BLaER1 treated with 17β-estradiol and CSF1 and Interleukin-3, amounts not matched to agents 10 nM and 100 nM (cell line): ENCODE data around the gene TTLL13.
"Not testable (repeated sequence)": the region's sequence is repeated elsewhere in the genome, so short reads cannot be mapped to it uniquely, and the experiment has no call there.

Source experiments
- H3K27ac ChIP-seq, 11 experiments: shearing (Covaris generic); formaldehyde crosslinking; 2 replicates each; pipeline ENCODE4 v1.8.1; 2022
- H3K27me3 ChIP-seq, 11 experiments: shearing (Covaris generic); formaldehyde crosslinking; 2 replicates each; pipeline ENCODE4 v1.8.1; 2022
- H3K36me3 ChIP-seq, 11 experiments: shearing (Covaris generic); formaldehyde crosslinking; 2 replicates each; pipeline ENCODE4 v1.8.1; 2022
- H3K4me1 ChIP-seq, 10 experiments: shearing (Covaris generic); formaldehyde crosslinking; 2 replicates each; pipeline ENCODE4 v1.8.1; 2022
- H3K4me2 ChIP-seq, 11 experiments: shearing (Covaris generic); formaldehyde crosslinking; 2 replicates each; pipeline ENCODE4 v1.8.1; 2022
- H3K4me3 ChIP-seq, 10 experiments: shearing (Covaris generic); formaldehyde crosslinking; 2 replicates each; pipeline ENCODE4 v1.8.1; 2022
- H3K9ac ChIP-seq, 11 experiments: shearing (Covaris generic); formaldehyde crosslinking; 2 replicates each; pipeline ENCODE4 v1.8.1; 2022
- H3K9me3 ChIP-seq, 11 experiments: shearing (Covaris generic); formaldehyde crosslinking; replicated peaks in 1 of 11; 2 replicates each; pipeline ENCODE4 v1.8.1; 2022
- H4K20me1 ChIP-seq, 11 experiments: shearing (Covaris generic); formaldehyde crosslinking; 2 replicates each; pipeline ENCODE4 v1.8.1; 2022
- Cebpa-rat ChIP-seq, 11 experiments: shearing (Covaris generic); IDR thresholded peaks; 2 replicates each; pipeline ENCODE4 v1.8.1; 2022

TTLL13 gene

DNA sequence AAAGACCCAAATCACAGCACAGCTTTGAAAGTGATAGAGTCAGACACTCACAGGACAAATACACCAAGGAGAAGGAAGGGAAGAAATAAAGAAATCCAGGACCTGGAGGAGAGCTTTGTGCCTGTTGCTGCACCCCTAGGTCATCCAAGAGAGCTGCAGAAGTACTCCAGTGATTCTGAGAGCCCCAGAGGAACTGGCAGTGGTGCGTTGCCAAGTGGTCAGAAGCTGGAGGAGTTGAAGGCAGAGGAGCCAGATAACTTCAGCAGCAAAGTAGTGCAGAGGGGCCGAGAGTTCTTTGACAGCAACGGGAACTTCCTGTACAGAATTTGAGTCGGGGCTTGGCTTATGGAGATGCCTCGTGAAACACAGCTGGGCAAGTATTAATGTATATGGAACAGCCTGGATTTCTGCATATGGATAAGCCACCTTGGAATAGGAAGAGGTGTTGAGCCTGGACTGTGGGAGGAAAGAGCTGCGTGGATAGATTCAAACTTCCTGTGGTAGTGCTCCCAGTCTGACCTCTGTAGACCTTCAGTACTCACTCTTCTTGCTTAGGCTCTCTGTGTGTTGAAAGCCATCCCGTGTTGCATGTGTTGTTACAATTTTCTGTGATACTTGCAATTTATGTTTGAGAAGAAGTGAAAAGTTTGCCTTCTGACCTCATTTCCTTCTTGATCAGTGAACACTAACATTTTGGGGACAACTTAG lies 22.3 kb downstream of the TTLL13 start:
- peaks cover 34 to 97% (median 77%) of the 10 kb centered on the region in 11 experiments; a peak in 20 of 22 replicates for H4K20me1 ChIP-seq
- no peak for TF ChIP-seq Cebpa-rat (IDR thresholded peaks at IDR 0.05)
- peaks cover 65 to 96% (median 89%) of the 10 kb centered on the region in 11 experiments for H3K36me3 ChIP-seq

DNA sequence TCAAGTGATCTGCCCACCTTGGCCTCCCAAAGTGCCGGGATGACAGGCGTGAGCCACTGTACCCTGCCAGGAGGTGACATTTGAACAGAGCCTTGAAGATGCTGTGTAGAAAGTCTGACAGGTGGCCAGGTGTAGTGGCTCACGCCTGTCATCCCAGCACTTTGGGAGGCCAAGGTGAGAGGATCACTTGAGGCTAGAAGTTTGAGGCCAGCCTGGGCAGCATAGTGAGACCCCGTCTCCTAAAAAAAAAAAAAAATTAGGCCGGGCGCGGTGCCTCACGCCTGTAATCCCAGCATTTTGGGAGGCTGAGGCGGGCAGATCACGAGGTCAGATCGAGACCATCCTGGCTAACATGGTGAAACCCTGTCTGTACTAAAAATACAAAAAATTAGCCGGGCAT lies 29.1 kb downstream of the TTLL13 start:
- H3K9me3 ChIP-seq, H3K27ac ChIP-seq, H3K9ac ChIP-seq, H3K4me2 ChIP-seq, H3K27me3 ChIP-seq, H3K4me3 ChIP-seq: not testable (repeated sequence)
- peaks cover 0 to 12% (median 5%) of the 10 kb centered on the region in 10 experiments; a peak in 4 of 20 replicates for H3K4me1 ChIP-seq
- peaks cover 17 to 39% (median 27%) of the 10 kb centered on the region in 11 experiments for H3K36me3 ChIP-seq
- peaks cover 0 to 44% (median 13%) of the 10 kb centered on the region in 11 experiments; a peak in 14 of 22 replicates for H4K20me1 ChIP-seq

More for the DNA sequence above, 22.3 kb downstream of the TTLL13 start:
- Histone ChIP-seq H3K4me1 (peaks cover 27 to 59% (median 41%) of the 10 kb centered on the region in 10 experiments), H3K9me3 (no peaks in the 10 kb centered on the region), H3K4me3 (no peak overlapping the region), H3K27ac (no peak overlapping the region), H3K9ac (peak overlapping the region in 3 of 11 experiments; percentile 2 to 10 (median 5); a peak in 1 of 22 replicates), H3K4me2 (peak overlapping the region in 2 of 11 experiments; percentile 3 to 4; a peak in 2 of 22 replicates), H3K27me3 (no peaks in the 10 kb centered on the region)

DNA sequence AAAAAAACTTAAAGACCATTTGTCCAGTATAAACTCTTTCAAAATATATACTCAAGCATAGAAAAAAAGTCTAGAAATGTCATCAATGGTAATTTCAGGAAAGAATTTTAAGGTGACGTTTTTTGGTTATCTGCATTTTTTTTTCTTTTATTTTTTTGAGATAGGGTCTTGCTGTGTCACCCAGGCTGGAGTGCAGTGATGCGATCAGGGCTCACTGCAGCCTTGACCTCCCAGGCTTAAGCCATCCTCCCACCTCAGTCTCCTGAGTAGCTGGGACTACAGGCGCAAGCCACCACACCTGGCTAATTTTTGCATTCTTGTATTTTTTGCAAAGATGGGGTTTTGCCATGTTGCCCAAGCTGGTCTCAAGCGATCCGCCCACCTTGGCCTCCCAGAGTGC lies 31.4 kb downstream of the TTLL13 start:
- Histone ChIP-seq H3K4me2 (peak overlapping the region in 1 of 11 experiments; percentile 35; a peak in 1 of 22 replicates), H4K20me1 (peaks cover 0 to 23% (median 0%) of the 10 kb centered on the region in 11 experiments; a peak in 3 of 22 replicates), H3K36me3 (peaks cover 0 to 17% (median 5%) of the 10 kb centered on the region in 11 experiments; a peak in 9 of 22 replicates), H3K4me1 (peaks cover 0 to 12% (median 5%) of the 10 kb centered on the region in 10 experiments; a peak in 4 of 20 replicates)
- H3K27me3 ChIP-seq, H3K4me3 ChIP-seq, H3K9me3 ChIP-seq, H3K27ac ChIP-seq, H3K9ac ChIP-seq: not testable (repeated sequence)

DNA sequence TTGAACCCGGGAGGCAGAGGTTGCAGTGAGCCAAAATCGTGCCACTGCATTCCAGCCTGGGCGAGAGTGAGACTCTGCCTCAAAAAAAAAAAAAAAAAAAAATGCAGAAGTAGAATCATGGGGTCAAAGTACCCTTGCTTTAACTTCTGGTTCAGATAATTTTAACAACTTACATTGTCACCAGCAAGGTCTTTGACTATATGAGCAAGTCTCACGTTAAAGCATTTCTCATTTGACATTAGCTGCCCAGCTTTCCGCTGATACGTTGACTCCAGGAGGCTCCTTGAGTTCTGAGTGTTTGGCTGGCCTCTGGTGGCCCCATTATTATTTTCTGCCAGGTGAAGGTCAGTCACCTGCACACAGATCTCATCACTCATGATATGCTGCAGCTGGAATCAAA lies 32.3 kb downstream of the TTLL13 start:
- H3K4me2 ChIP-seq, H3K27me3 ChIP-seq, H3K9ac ChIP-seq, H3K27ac ChIP-seq, H3K9me3 ChIP-seq, H3K4me3 ChIP-seq: not testable (repeated sequence)
- H3K4me1 ChIP-seq: peaks cover 0 to 13% (median 5%) of the 10 kb centered on the region in 10 experiments; a peak in 9 of 20 replicates
- H4K20me1 ChIP-seq: peaks cover 0 to 18% (median 0%) of the 10 kb centered on the region in 11 experiments; a peak in 2 of 22 replicates
- H3K36me3 ChIP-seq: peaks cover 0 to 10% (median 0%) of the 10 kb centered on the region in 11 experiments; a peak in 3 of 22 replicates

DNA sequence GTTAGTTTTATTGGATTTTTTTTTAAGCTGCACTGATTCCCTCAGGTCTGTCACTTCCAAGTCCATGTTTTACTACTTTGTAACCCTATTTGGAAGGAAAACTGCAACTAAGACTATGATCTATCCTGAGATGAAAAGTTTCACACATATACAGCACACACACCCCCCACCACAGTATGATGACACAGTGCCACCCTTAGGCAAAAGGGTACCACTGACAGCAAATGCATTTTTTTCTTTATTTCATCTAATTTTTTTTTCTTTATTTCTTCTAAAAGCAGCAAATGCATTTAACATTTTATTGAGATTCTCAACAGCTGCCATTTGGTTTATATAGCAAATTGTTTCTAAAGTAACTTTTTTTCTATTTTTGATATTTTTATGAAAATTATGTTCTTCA lies 37.3 kb downstream of the TTLL13 start:
- H3K27me3 ChIP-seq: no peaks in the 10 kb centered on the region
- H3K4me3 ChIP-seq: no peak overlapping the region
- H3K9ac ChIP-seq: 0 out of 22 replicates have a peak overlapping the region, but pooled peaks of 1 of the 11 experiments have one; percentile 28
- no peaks in the 10 kb centered on the region for H3K9me3 ChIP-seq
- H3K4me1 ChIP-seq: peaks cover 7 to 22% (median 9%) of the 10 kb centered on the region in 10 experiments
- peak overlapping the region in 9 of 11 experiments; percentile 49 to 74 (median 64); a peak in 16 of 22 replicates for H3K4me2 ChIP-seq
- H3K36me3 ChIP-seq: no peaks in the 10 kb centered on the region
- H4K20me1 ChIP-seq: no peaks in the 10 kb centered on the region
- no peak overlapping the region for H3K27ac ChIP-seq
- TF ChIP-seq Cebpa-rat (IDR thresholded peaks at IDR 0.05): no peak

DNA sequence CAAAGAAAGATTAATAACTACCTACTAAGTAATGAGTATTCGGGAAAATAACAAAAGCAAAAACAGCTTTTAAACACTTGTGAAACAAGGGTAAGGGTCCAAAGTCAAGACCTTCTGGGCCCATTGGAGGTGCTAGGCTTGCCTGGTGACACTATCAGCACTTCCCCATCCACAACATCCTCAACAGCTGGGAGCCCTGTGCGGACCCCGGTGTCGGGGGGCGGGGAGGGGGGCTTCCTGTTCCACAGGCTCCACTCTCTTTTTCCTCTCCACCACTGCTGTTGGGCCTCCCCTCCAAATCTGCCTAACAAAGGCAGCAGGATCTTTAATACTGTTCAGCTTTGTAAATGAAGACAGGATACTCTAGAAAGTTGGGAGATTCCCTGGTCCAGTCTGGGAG lies 37.7 kb downstream of the TTLL13 start:
- TF ChIP-seq Cebpa-rat (IDR thresholded peaks at IDR 0.05): no peak
- Histone ChIP-seq H3K4me2 (peak overlapping the region in 9 of 11 experiments; percentile 49 to 74 (median 64); a peak in 18 of 22 replicates), H3K4me1 (peaks cover 6 to 23% (median 9%) of the 10 kb centered on the region in 10 experiments), H3K27ac (peak overlapping the region in 2 of 11 experiments; percentile 7 to 32; a peak in 1 of 22 replicates), H3K4me3 (no peak overlapping the region), H3K9me3 (no peaks in the 10 kb centered on the region), H3K27me3 (no peaks in the 10 kb centered on the region), H3K9ac (peak overlapping the region in 6 of 11 experiments; percentile 0 to 53 (median 16); a peak in 4 of 22 replicates), H3K36me3 (no peaks in the 10 kb centered on the region), H4K20me1 (no peaks in the 10 kb centered on the region)

DNA sequence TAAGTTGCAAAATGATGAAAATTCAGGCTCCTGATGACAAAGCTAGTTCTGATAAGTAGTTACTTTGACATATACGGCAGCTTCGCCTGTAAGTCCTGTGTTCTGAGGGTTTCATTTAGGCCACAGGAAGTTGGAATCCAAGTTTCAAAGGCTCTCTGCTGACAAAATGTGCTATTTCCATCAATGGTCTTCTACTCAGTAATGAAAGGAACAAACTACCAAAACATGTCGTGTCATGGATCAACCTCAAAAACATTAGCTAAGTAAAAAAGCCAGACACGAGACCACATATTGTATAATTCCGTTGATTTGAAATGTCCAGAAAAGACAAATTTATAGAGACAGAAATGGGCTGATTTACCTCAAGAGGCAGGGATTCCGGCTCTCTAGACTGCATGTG lies 38.6 kb downstream of the TTLL13 start:
- Histone ChIP-seq H3K9ac (peak overlapping the region in 1 of 11 experiments; percentile 23; a peak in 1 of 22 replicates), H3K36me3 (no peaks in the 10 kb centered on the region), H3K27me3 (no peaks in the 10 kb centered on the region), H3K4me3 (no peak overlapping the region), H4K20me1 (no peaks in the 10 kb centered on the region), H3K4me2 (no peak overlapping the region), H3K9me3 (no peaks in the 10 kb centered on the region), H3K4me1 (peaks cover 6 to 25% (median 10%) of the 10 kb centered on the region in 10 experiments), H3K27ac (no peak overlapping the region)
- TF ChIP-seq Cebpa-rat (IDR thresholded peaks at IDR 0.05): no peak

DNA sequence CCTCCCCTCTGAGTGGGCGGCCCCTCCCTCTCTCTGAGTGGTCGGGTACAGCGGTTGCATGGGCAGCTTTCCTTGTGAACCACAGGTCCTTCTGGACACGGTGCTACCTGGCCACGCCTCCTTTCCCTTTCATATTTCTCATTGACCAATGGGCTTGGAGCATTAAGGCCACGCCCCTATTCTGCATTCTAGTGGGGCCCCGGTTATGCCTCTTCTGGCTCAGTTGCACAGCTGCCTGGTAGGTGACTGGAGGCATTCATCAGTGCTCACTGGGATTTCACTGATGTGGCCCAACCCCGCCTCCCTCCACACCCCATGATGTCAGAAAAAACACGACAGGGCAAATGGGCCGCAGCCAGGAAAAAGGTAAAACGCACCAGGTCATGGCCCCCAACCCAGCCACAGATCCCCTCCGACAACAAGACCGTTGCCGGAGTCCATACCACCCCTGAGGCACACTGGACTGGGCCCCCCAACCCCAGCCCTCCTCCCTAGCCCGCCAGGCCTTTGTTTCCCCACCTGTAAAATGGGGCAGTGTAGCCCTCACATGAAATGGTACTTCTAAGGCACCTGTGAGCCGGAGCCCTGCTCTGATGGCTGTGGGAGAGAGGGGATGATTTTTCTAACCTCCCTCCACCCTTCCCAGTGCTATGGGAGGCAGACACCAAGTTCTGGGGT lies 42.5 kb downstream of the TTLL13 start:
- Histone ChIP-seq H3K4me2 (no peak overlapping the region), H3K4me3 (no peak overlapping the region), H3K9me3 (no peaks in the 10 kb centered on the region), H3K4me1 (peaks cover 9 to 54% (median 38%) of the 10 kb centered on the region in 10 experiments), H3K27ac (no peak overlapping the region), H4K20me1 (no peaks in the 10 kb centered on the region), H3K36me3 (no peaks in the 10 kb centered on the region), H3K27me3 (no peaks in the 10 kb centered on the region), H3K9ac (no peak overlapping the region)
- no peak for TF ChIP-seq Cebpa-rat (IDR thresholded peaks at IDR 0.05)

DNA sequence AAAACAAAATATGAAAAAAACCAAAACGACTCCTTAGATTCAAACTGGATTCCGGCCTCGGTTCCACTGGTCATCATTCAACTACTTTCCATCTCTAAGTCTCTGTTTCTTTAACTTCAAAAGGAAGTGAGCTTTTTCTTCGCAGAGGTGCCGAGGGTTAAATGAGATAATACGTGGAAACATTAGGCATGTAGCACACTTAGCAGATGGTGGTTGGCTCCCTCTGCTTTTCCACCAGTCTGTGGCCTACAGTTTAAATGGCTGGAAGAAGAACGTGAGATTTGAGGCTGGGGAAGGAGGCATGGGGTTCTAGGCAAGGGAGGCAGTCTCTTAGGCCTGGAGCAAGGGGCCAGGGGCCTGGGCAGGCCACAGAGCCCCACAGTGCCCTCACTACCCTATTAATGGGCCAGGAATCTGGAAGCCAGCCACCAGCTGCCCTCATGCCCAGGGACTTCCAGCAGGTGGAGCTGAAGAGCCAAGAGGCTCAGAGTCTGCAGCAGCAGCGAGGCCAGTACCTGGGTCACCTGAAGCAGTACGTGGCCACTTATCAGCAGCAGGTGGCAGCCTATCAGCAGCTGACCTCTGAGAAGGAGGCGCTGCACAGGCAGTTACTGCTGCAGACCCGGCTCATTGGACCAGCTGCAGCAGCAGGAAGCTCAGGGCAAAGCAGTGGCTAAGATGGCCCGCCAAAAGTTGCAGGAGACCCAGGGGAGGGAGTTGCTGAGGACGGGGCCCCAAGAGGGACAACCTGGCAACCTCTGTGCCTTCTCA lies 43.9 kb downstream of the TTLL13 start:
- not testable (repeated sequence) for H3K27me3 ChIP-seq, H3K27ac ChIP-seq, H4K20me1 ChIP-seq, H3K36me3 ChIP-seq, H3K4me3 ChIP-seq, H3K9me3 ChIP-seq
- Histone ChIP-seq H3K9ac (0 out of 22 replicates have a peak overlapping the region, but pooled peaks of 1 of the 11 experiments have one; percentile 14), H3K4me1 (peaks cover 4 to 44% (median 31%) of the 10 kb centered on the region in 10 experiments; a peak in 19 of 20 replicates), H3K4me2 (peak overlapping the region; percentile 37 to 79 (median 67); a peak in 19 of 22 replicates)
